Measurements from ENCODE around the gene TBC1D2.

GRCh38 chr9:98226957-98227356 lies 28.5 kb downstream of the TBC1D2 start:
- TF ChIP-seq CTCF (IDR thresholded peaks at IDR 0.05): no peak
- no peak for TF ChIP-seq POLR2A (IDR thresholded peaks at IDR 0.05)

All from uterus (tissue), 2 donors.